Neural cell (in vitro differentiated cells): ENCODE data around the gene FOXK2. TPM values are rescaled to one million over a fixed set of nuclear protein-coding genes. Genes with fewer than 3 reads are reported as not detected.

Source experiments
- H2AFZ ChIP-seq: fragments of 200-600, 300-800 bp; sonication (generic), shearing (Covaris generic); 2 replicates; pipeline ENCODE4 v1.6.0; 2014; ENCODE audit warnings: low read depth, mild to moderate bottlenecking, antibody characterized with exemption, low read length, moderate library complexity
- H3F3A ChIP-seq: fragments of 200-600 bp; shearing (Covaris generic); 2 replicates; pipeline ENCODE4 v1.6.1; 2016; ENCODE audit warnings: mild to moderate bottlenecking, moderate library complexity, mixed read lengths, antibody characterized with exemption, low read length; ENCODE audit not compliant: insufficient read depth, poor library complexity, severe bottlenecking
- H3K27ac ChIP-seq: fragments of 200-600, 300-800 bp; sonication (generic), shearing (Covaris generic); 2 replicates; pipeline ENCODE4 v1.5.1; 2014; ENCODE audit warnings: mild to moderate bottlenecking, low read length, moderate library complexity
- H3K27me3 ChIP-seq: fragments of 300-800, 200-600 bp; sonication (generic), shearing (Covaris generic); 2 replicates; pipeline ENCODE4 v1.6.0; 2014; ENCODE audit warnings: mild to moderate bottlenecking, low read depth, low read length, moderate library complexity; ENCODE audit not compliant: insufficient read depth
- H3K36me3 ChIP-seq: fragments of 300-800, 200-600 bp; sonication (generic), shearing (Covaris generic); 2 replicates; pipeline ENCODE4 v1.5.1; 2014; ENCODE audit warnings: mild to moderate bottlenecking, antibody characterized with exemption, low read length, moderate library complexity; ENCODE audit not compliant: insufficient read depth
- H3K4me2 ChIP-seq: fragments of 300-800, 200-600 bp; sonication (generic), shearing (Covaris generic); 2 replicates; pipeline ENCODE4 v1.6.0; 2014; ENCODE audit warnings: mild to moderate bottlenecking, low read length
- H3K4me3 ChIP-seq: fragments of 300-800, 200-600 bp; sonication (generic), shearing (Covaris generic); 2 replicates; pipeline ENCODE4 v1.5.1; 2014; ENCODE audit warnings: mild to moderate bottlenecking, low read length, moderate library complexity
- H3K79me2 ChIP-seq: fragments of 200-600 bp; shearing (Covaris generic); replicated peaks from 2 replicates; pipeline ENCODE4 v1.6.0; 2014; ENCODE audit warnings: mild to moderate bottlenecking, low read length, moderate library complexity; ENCODE audit not compliant: insufficient read depth
- H3K9ac ChIP-seq: fragments of 300-800, 200-600 bp; sonication (generic), shearing (Covaris generic); 2 replicates; pipeline ENCODE4 v1.6.1; 2016; ENCODE audit warnings: mild to moderate bottlenecking, low read length, mixed read lengths
- H3K9me2 ChIP-seq: fragments of 200-600 bp; shearing (Covaris generic); 2 replicates; pipeline ENCODE4 v1.6.1; 2016; ENCODE audit warnings: mild to moderate bottlenecking, low read length, mixed read lengths; ENCODE audit not compliant: insufficient read depth
- H3K9me3 ChIP-seq: fragments of 200-600, 300-800 bp; sonication (generic), shearing (Covaris generic); 2 replicates; pipeline ENCODE4 v1.6.1; 2016; ENCODE audit warnings: mild to moderate bottlenecking, mixed run types, low read length, moderate library complexity, mixed read lengths
- H4K20me1 ChIP-seq: fragments of 200-600 bp; shearing (Covaris generic); 2 replicates; pipeline ENCODE4 v1.6.1; 2016; ENCODE audit warnings: mild to moderate bottlenecking, mixed run types; ENCODE audit not compliant: insufficient read depth
- EP300 ChIP-seq: fragments of 450-650 bp; conservative IDR thresholded peaks from 2 replicates; pipeline ENCODE4 v1.6.1; 2014; ENCODE audit warnings: antibody characterized with exemption, mild to moderate bottlenecking, moderate library complexity; ENCODE audit not compliant: poor library complexity, severe bottlenecking
- EZH2 ChIP-seq: fragments of 200-600, 300-800 bp; shearing (Covaris generic), sonication (generic); IDR thresholded peaks from 2 replicates; pipeline ENCODE4 v1.6.1; 2014; ENCODE audit warnings: antibody characterized with exemption, low read length, borderline replicate concordance, mild to moderate bottlenecking; ENCODE audit not compliant: insufficient read depth, poor library complexity, severe bottlenecking
- MXI1 ChIP-seq: fragments of 450-650 bp; conservative IDR thresholded peaks from 2 replicates; pipeline ENCODE4 v1.6.1; 2014; ENCODE audit warnings: antibody characterized with exemption, mild to moderate bottlenecking; ENCODE audit not compliant: poor library complexity, severe bottlenecking
- POLR2AphosphoS5 ChIP-seq: IDR thresholded peaks from 2 replicates; pipeline ENCODE4 v1.6.1; 2012
- RAD21 ChIP-seq: fragments of 450-650 bp; conservative IDR thresholded peaks from 2 replicates; pipeline ENCODE4 v1.6.1; 2014; ENCODE audit warnings: antibody characterized with exemption, mild to moderate bottlenecking, moderate library complexity
- REST ChIP-seq: IDR thresholded peaks from 2 replicates; pipeline ENCODE4 v1.6.1; 2012; ENCODE audit warnings: borderline replicate concordance
- SMC3 ChIP-seq: fragments of 450-650 bp; conservative IDR thresholded peaks from 2 replicates; pipeline ENCODE4 v1.6.1; 2014; ENCODE audit warnings: antibody characterized with exemption, mild to moderate bottlenecking, moderate library complexity; ENCODE audit not compliant: poor library complexity
- TAF1 ChIP-seq: IDR thresholded peaks from 2 replicates; pipeline ENCODE4 v1.6.1; 2012; ENCODE audit warnings: low read depth
- polyA plus RNA-seq: library from polyadenylated mRNA; depleted of rRNA; stranded (reverse); fragments of >200 nt; gene quantifications from 2 replicates; pipeline ENCODE4 v1.2.3, GENCODE V29; 2014
- TF ChIP-seq, protein P1 (sequence below): fragments of 450-650 bp; IDR thresholded peaks from 2 replicates; pipeline ENCODE4 v1.5.1; 2014; ENCODE audit warnings: antibody characterized with exemption, mild to moderate bottlenecking, moderate library complexity; ENCODE audit not compliant: poor library complexity, severe bottlenecking

The FOXK2 gene
- polyA plus RNA-seq, 1 donor from 2014 or later, result 24.4 TPM

DNA sequence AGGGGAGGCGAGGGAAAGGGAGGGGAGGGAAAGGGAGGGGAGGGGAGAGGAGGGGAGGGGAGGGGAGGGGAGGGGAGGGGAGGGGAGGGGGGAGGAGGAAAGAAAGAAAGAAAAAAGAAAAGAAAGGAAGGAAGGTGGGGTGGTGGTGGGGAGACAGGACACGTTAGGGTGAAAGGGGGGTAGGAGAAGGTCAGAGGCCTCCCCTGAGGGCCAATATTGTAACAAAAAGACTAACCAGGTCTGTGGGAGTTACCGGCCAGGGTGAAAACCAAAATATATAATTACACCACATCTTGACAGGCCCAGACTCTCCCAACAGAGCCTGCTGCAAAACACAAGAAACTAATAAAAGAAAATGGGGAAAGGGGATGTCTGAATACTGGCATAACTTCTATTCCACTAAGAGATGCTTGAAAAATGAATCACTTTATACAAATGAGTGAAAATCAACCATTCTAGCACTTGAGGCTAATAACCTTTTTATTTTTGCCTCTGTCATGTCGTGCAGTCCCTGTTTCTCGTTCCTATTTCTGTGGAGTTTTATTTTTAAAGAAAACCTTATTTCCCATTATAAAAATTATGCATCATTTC, 118.7 kb downstream of the FOXK2 start:
- TF ChIP-seq REST, result no peak
- no peak for TF ChIP-seq RAD21
- no peak for TF ChIP-seq TAF1
- no peak for TF ChIP-seq EP300
- TF ChIP-seq EZH2, result no peak
- no peak for TF ChIP-seq POLR2AphosphoS5
- TF ChIP-seq MXI1, result no peak
- TF ChIP-seq, protein P1, sequence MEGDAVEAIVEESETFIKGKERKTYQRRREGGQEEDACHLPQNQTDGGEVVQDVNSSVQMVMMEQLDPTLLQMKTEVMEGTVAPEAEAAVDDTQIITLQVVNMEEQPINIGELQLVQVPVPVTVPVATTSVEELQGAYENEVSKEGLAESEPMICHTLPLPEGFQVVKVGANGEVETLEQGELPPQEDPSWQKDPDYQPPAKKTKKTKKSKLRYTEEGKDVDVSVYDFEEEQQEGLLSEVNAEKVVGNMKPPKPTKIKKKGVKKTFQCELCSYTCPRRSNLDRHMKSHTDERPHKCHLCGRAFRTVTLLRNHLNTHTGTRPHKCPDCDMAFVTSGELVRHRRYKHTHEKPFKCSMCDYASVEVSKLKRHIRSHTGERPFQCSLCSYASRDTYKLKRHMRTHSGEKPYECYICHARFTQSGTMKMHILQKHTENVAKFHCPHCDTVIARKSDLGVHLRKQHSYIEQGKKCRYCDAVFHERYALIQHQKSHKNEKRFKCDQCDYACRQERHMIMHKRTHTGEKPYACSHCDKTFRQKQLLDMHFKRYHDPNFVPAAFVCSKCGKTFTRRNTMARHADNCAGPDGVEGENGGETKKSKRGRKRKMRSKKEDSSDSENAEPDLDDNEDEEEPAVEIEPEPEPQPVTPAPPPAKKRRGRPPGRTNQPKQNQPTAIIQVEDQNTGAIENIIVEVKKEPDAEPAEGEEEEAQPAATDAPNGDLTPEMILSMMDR, result no peak
- no peak for TF ChIP-seq SMC3
- Histone ChIP-seq H3K9me2 (no peaks in the 10 kb centered on the region), H3K79me2 (peaks cover 43% of the 10 kb centered on the region), H3K36me3 (no peaks in the 10 kb centered on the region), H3F3A (no peaks in the 10 kb centered on the region), H3K9me3 (no peaks in the 10 kb centered on the region), H2AFZ (no peak overlapping the region), H3K27ac (no peak overlapping the region), H3K4me3 (no peak overlapping the region), H3K9ac (no peak overlapping the region), H4K20me1 (no peaks in the 10 kb centered on the region), H3K4me2 (no peak overlapping the region), H3K27me3 (no peaks in the 10 kb centered on the region)

DNA sequence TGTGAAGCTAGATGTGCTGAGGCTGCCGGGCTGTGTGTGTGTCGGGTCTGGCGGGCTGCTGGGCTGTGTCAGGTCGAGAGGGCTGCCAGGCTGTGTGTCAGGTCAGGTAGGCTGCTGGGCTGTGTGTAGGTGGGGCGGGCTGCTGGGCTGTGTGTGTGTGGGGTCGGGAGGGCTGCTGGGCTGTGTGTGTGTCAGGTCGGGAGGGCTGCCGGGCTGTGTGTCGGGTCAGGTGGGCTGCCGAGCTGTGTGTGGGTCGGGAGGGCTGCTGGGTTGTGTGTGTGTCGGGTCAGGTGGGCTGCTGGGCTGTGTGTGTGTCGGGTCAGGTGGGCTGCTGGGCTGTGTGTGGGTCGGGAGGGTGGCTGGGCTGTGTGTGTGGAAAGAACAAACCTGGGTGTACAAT, 120.1 kb downstream of the FOXK2 start:
- Histone ChIP-seq H3K4me3 (no peak overlapping the region), H2AFZ (no peak overlapping the region), H3K36me3 (no peaks in the 10 kb centered on the region), H4K20me1 (no peaks in the 10 kb centered on the region), H3K27me3 (no peaks in the 10 kb centered on the region), H3K9me3 (no peaks in the 10 kb centered on the region), H3K9ac (no peak overlapping the region), H3K79me2 (peaks cover 49% of the 10 kb centered on the region), H3K27ac (no peak overlapping the region), H3K9me2 (no peaks in the 10 kb centered on the region), H3K4me2 (no peak overlapping the region), H3F3A (no peaks in the 10 kb centered on the region)
- TF ChIP-seq REST, result no peak
